Adrenal gland (tissue), 12 donors: ENCODE data around the gene GIMD1. TPM values are rescaled to one million over a fixed set of nuclear protein-coding genes. Genes with fewer than 3 reads are reported as not detected.

Experiments used
- DNase-seq, 7 donors: peaks; one replicate each; pipeline ENCODE4 v3.0.0-alpha.2; 2019 to 2020
- H3K27ac ChIP-seq, 5 donors: fragments of 200-600 bp; sonication (generic) in 4 of 5; 1 replicate in 3 of 5; 2 replicates in 2 of 5; pipeline versions ENCODE4 v1.5.1 to v1.8.0; 2016 to 2020; ENCODE audit warnings: mild to moderate bottlenecking in 1 of 5
- H3K27me3 ChIP-seq: fragments of 200-600 bp; 2 replicates; pipeline ENCODE4 v1.8.0; 2021
- H3K36me3 ChIP-seq, 2 donors: fragments of 200-600 bp; replicated peaks in 1 of 2; 1 replicate in 1 of 2; 2 replicates in 1 of 2; pipeline versions ENCODE4 v1.5.1 to v1.8.0; 2018 to 2022
- H3K4me1 ChIP-seq, 2 donors: fragments of 200-600 bp; replicated peaks in 1 of 2; 1 replicate in 1 of 2; 2 replicates in 1 of 2; pipeline versions ENCODE4 v1.5.1 to v1.8.0; 2018 to 2021
- H3K4me3 ChIP-seq, 4 donors: fragments of 200-600 bp; sonication (generic) in 3 of 4; one replicate each; pipeline ENCODE4 v1.5.1; 2016 to 2018
- H3K9me3 ChIP-seq, 3 donors: fragments of 200-600 bp; sonication (generic) in 1 of 3; replicated peaks in 1 of 3; 1 replicate in 2 of 3; 2 replicates in 1 of 3; pipeline versions ENCODE4 v1.5.1 to v1.8.0; 2016 to 2021
- POLR2A ChIP-seq, 2 donors: fragments of 450-650 bp; IDR thresholded peaks; one replicate each; pipeline ENCODE4 v1.6.1; 2017; ENCODE audit warnings: antibody characterized with exemption in 2 of 2, mild to moderate bottlenecking in 2 of 2, moderate library complexity in 1 of 2
- WGBS, 4 donors: extraction: QIAGEN DNeasy Blood & Tissue Kit in 2 of 4; methylation state at CpG; one replicate each; pipeline versions ENCODE4 v1.1.5 to v1.1.7; 2013 to 2017; 5-methylcytosine and 5-hydroxymethylcytosine counted together
- intact Hi-C, 2 donors: fragments of 100-400 bp; cut with DNase I; formaldehyde crosslinking; loops; one replicate each; pipeline versions ENCODE4 v1.14.1 to v1.15.0; 2022 to 2023
- polyA plus RNA-seq, 3 donors: library from polyadenylated mRNA; stranded (reverse); fragments of 200-250 nt in 2 of 3; fragments of 350-450 nt in 1 of 3; fragmentation: Illumina TruSeq in 1 of 3; extraction: RNeasy Lipid Tissue Mini Kit (QIAGEN cat#74804) in 1 of 3; gene quantifications; one replicate each; pipeline ENCODE4 v1.2.3, GENCODE V29; 2013 to 2014
- total RNA-seq, 9 donors: library from RNA; depleted of rRNA in 4 of 9; stranded (reverse); fragments of >200 nt in 4 of 9; fragments of 120-200 nt in 1 of 9; fragmentation: NEBNext Ultra II Directional in 1 of 9; extraction: Animal tissue kit (Norgen Biotek cat#: 25700) in 1 of 9; gene quantifications; one replicate each; pipeline versions ENCODE4 v1.1.0 to v1.2.4, GENCODE V29; 2013 to 2023
- TF ChIP-seq, protein P1 (sequence below), 6 experiments: fragments of 450-650 bp in 4 of 6; fragments of 200-600 bp in 2 of 6; sonication (generic) in 1 of 6; IDR thresholded peaks; 1 replicate in 5 of 6; 2 replicates in 1 of 6; pipeline versions ENCODE4 v1.5.1 to v1.8.0; 2016 to 2021; ENCODE audit warnings: antibody characterized with exemption in 6 of 6, mild to moderate bottlenecking in 2 of 6, moderate library complexity in 1 of 6
- donor health status: healthy with polysubstance abuse.
- donor health status: Bipolar disorder and iron deficiency.
- donor health status: DM: yes; HTN: yes; CAD: no.
- donor health status: DM: no; HTN: no; CAD: no.
- donor health status: DM: no; HTN: no; CAD: no.
- donor health status: DM: yes; HTN: yes; CAD: no.

The GIMD1 gene
- total and polyA plus RNA-seq, 12 donors, result not detected

DNA sequence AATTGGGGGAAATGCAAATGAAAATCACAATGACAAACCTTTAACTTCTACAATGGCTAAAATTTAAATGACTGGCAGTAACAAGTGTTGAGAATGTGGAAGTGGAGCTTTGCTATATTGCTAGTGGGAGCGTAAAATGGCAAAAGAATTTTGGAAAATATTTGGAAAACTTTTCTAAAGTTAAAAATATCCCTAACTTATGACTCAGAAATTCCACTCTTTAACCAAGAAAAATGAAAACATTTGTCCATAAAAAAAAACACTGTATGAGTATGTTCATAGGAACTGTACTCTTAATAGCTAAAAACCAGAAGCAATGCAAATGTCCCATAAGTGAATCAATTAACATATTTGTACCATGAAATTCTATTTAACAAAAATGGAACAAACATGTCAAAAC lies 56.2 kb downstream of the GIMD1 start:
- intact Hi-C loops, result no loop called here
- peak overlapping the region in 2 of 5 donors; percentile 39 to 40 for H3K27ac ChIP-seq
- no peaks in the 10 kb centered on the region for H3K9me3 ChIP-seq
- H3K27me3 ChIP-seq, result no peaks in the 10 kb centered on the region
- H3K36me3 ChIP-seq, result peaks cover 0 to 7% of the 10 kb centered on the region in 2 donors
- no peak overlapping the region for H3K4me3 ChIP-seq
- WGBS, 4 donors, result 41 to 68% (median 59%) methylated on average over 1 of the region's 1 CpG
- no peak for TF ChIP-seq POLR2A (IDR thresholded peaks at IDR 0.05)
- TF ChIP-seq, protein P1, sequence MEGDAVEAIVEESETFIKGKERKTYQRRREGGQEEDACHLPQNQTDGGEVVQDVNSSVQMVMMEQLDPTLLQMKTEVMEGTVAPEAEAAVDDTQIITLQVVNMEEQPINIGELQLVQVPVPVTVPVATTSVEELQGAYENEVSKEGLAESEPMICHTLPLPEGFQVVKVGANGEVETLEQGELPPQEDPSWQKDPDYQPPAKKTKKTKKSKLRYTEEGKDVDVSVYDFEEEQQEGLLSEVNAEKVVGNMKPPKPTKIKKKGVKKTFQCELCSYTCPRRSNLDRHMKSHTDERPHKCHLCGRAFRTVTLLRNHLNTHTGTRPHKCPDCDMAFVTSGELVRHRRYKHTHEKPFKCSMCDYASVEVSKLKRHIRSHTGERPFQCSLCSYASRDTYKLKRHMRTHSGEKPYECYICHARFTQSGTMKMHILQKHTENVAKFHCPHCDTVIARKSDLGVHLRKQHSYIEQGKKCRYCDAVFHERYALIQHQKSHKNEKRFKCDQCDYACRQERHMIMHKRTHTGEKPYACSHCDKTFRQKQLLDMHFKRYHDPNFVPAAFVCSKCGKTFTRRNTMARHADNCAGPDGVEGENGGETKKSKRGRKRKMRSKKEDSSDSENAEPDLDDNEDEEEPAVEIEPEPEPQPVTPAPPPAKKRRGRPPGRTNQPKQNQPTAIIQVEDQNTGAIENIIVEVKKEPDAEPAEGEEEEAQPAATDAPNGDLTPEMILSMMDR (IDR thresholded peaks at IDR 0.05), result no peak
- peaks cover 7 to 34% of the 10 kb centered on the region in 2 donors for H3K4me1 ChIP-seq
- no peak for DNase-seq

Other genes starting within 250 kb of the GIMD1 start
- 10 to 100 TPM; 22.9 to 76.3 (median 45.1) TPM for gene TBCK, start 52.6 kb downstream of the GIMD1 start, total RNA-seq
- gene TBCK, start 52.6 kb downstream of the GIMD1 start, polyA plus RNA-seq, result 10 to 100 TPM; 12.6 to 23.5 (median 16.6) TPM
- gene AIMP1, start 52.2 kb downstream of the GIMD1 start, total RNA-seq, result 10 to 100 TPM in 8 of 9 donors, 1 to 10 TPM in 1; 7.3 to 49.7 (median 38.7) TPM
- gene AIMP1, start 52.2 kb downstream of the GIMD1 start, polyA plus RNA-seq, result 10 to 100 TPM; 31.2 to 75.2 (median 35.3) TPM